Loucy (cell line): ENCODE results near the gene THADA.

Experiments
- CTCF ChIP-seq: fragments of 200-600 bp; sonication (generic); conservative IDR thresholded peaks from 2 replicates; pipeline ENCODE4 v1.5.1; 2014; ENCODE audit warnings: mild to moderate bottlenecking, antibody characterized with exemption, low read length
- EZH2phosphoT487 ChIP-seq: fragments of 200-600 bp; IDR thresholded peaks from 2 replicates; pipeline ENCODE4 v1.6.1; 2018; ENCODE audit warnings: antibody characterized with exemption, mild to moderate bottlenecking, moderate library complexity, borderline replicate concordance

DNA sequence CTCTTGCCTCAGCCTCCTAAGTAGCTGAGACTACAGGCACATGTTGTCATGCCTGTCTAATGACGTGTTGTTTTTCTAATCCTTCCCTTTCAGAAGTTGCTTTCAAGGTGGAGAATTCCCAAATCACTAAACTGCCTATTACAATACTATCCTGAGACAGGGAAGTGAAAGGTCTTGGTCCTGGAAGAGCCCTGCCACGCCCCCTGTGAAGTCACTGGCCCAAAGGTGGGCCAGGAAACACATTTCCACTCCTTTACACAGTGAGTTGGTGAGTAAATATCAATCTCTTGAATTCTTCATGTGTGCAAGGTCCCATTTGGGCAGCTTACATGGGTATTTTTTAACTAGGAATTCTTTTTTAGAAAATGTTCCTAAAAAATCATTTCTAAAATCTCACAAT lies 150.1 kb downstream of the THADA start:
- no peak for TF ChIP-seq CTCF
- TF ChIP-seq EZH2phosphoT487 = no peak
